Mucosa of rectum (tissue), 2 donors: Measurements from ENCODE around the gene OVOL1.

Experiments
- H3K27ac ChIP-seq, 2 donors: one replicate each; pipeline ENCODE4 v1.7.0; 2013; ENCODE audit warnings: inconsistent platforms in 2 of 2, low read depth in 2 of 2, low read length in 2 of 2
- H3K27me3 ChIP-seq, 2 donors: one replicate each; pipeline ENCODE4 v1.7.0; 2013; ENCODE audit warnings: low read length in 2 of 2; ENCODE audit not compliant: control insufficient read depth in 2 of 2, insufficient read depth in 2 of 2
- H3K36me3 ChIP-seq, 2 donors: one replicate each; pipeline ENCODE4 v1.7.0; 2013; ENCODE audit warnings: low read length in 2 of 2; ENCODE audit not compliant: control insufficient read depth in 2 of 2, insufficient read depth in 2 of 2
- H3K4me1 ChIP-seq, 2 donors: one replicate each; pipeline ENCODE4 v1.7.0; 2013; ENCODE audit warnings: low read length in 2 of 2, mild to moderate bottlenecking in 1 of 2; ENCODE audit not compliant: control insufficient read depth in 2 of 2, insufficient read depth in 2 of 2
- H3K4me3 ChIP-seq, 2 donors: one replicate each; pipeline ENCODE4 v1.7.0; 2013; ENCODE audit warnings: low read length in 2 of 2
- H3K9ac ChIP-seq, 2 donors: one replicate each; pipeline ENCODE4 v1.7.0; 2013; ENCODE audit warnings: low read length in 2 of 2, low read depth in 1 of 2, mild to moderate bottlenecking in 1 of 2
- H3K9me3 ChIP-seq, 2 donors: one replicate each; pipeline ENCODE4 v1.7.0; 2013; ENCODE audit warnings: low read length in 2 of 2; ENCODE audit not compliant: control insufficient read depth in 2 of 2
- donor health status: healthy.
- donor health status: Normal muscosa, but diverticular disease.

OVOL1 gene

GRCh38 chr11:65801153-65801987 lies 14.5 kb downstream of the OVOL1 start:
- Histone ChIP-seq H3K27me3 (peaks cover 0 to 5% of the 10 kb centered on the region in 2 donors), H3K9ac (no peak overlapping the region), H3K4me1 (no peaks in the 10 kb centered on the region), H3K27ac (no peak overlapping the region), H3K9me3 (no peaks in the 10 kb centered on the region), H3K4me3 (no peak overlapping the region), H3K36me3 (peaks cover under 1 to 4% of the 10 kb centered on the region in 2 donors)

GRCh38 chr11:65802841-65803240 lies 16.0 kb downstream of the OVOL1 start:
- H3K27me3 ChIP-seq = peaks cover 0 to 3% of the 10 kb centered on the region in 2 donors
- H3K9me3 ChIP-seq = no peaks in the 10 kb centered on the region
- H3K4me3 ChIP-seq = no peak overlapping the region

GRCh38 chr11:65803797-65804492 lies 17.1 kb downstream of the OVOL1 start:
- peaks cover 9 to 10% of the 10 kb centered on the region in 2 donors for H3K27me3 ChIP-seq
- no peak overlapping the region for H3K9ac ChIP-seq
- no peak overlapping the region for H3K27ac ChIP-seq
- H3K9me3 ChIP-seq = no peaks in the 10 kb centered on the region
- no peaks in the 10 kb centered on the region for H3K36me3 ChIP-seq
- no peaks in the 10 kb centered on the region for H3K4me1 ChIP-seq
- H3K4me3 ChIP-seq = no peak overlapping the region

More at GRCh38 chr11:65802841-65803240, 16.0 kb downstream of the OVOL1 start:
- Histone ChIP-seq H3K36me3 (no peaks in the 10 kb centered on the region), H3K9ac (no peak overlapping the region), H3K4me1 (no peaks in the 10 kb centered on the region), H3K27ac (no peak overlapping the region)

GRCh38 chr11:65806979-65807378 lies 20.1 kb downstream of the OVOL1 start:
- H3K9ac ChIP-seq = no peak overlapping the region
- no peak overlapping the region for H3K4me3 ChIP-seq
- H3K27me3 ChIP-seq = peaks cover 9 to 16% of the 10 kb centered on the region in 2 donors
- no peaks in the 10 kb centered on the region for H3K9me3 ChIP-seq
- H3K27ac ChIP-seq = no peak overlapping the region
- no peaks in the 10 kb centered on the region for H3K4me1 ChIP-seq
- no peaks in the 10 kb centered on the region for H3K36me3 ChIP-seq

- H3K4me3 ChIP-seq = no peak overlapping the region
- no peak overlapping the region for H3K9ac ChIP-seq
- peaks cover 9 to 16% of the 10 kb centered on the region in 2 donors for H3K27me3 ChIP-seq
- no peaks in the 10 kb centered on the region for H3K36me3 ChIP-seq
- H3K4me1 ChIP-seq = no peaks in the 10 kb centered on the region
- H3K9me3 ChIP-seq = no peaks in the 10 kb centered on the region
- no peak overlapping the region for H3K27ac ChIP-seq
These were observed 22.0 kb downstream of the OVOL1 start for GRCh38 chr11:65808744-65809341.

GRCh38 chr11:65809496-65809895 lies 22.6 kb downstream of the OVOL1 start:
- H3K36me3 ChIP-seq = no peaks in the 10 kb centered on the region
- H3K27ac ChIP-seq = no peak overlapping the region
- no peaks in the 10 kb centered on the region for H3K4me1 ChIP-seq
- H3K9ac ChIP-seq = no peak overlapping the region
- no peaks in the 10 kb centered on the region for H3K9me3 ChIP-seq
- no peak overlapping the region for H3K4me3 ChIP-seq
- peaks cover 9 to 13% of the 10 kb centered on the region in 2 donors for H3K27me3 ChIP-seq

GRCh38 chr11:65810046-65810868 lies 23.4 kb downstream of the OVOL1 start:
- H3K9me3 ChIP-seq = no peaks in the 10 kb centered on the region
- H3K36me3 ChIP-seq = no peaks in the 10 kb centered on the region
- H3K4me1 ChIP-seq = no peaks in the 10 kb centered on the region
- H3K27me3 ChIP-seq = peaks cover 9 to 13% of the 10 kb centered on the region in 2 donors
- H3K9ac ChIP-seq = no peak overlapping the region
- H3K4me3 ChIP-seq = no peak overlapping the region
- no peak overlapping the region for H3K27ac ChIP-seq

GRCh38 chr11:65811764-65812475 lies 25.1 kb downstream of the OVOL1 start:
- H3K27ac ChIP-seq = no peak overlapping the region
- no peaks in the 10 kb centered on the region for H3K9me3 ChIP-seq
- H3K27me3 ChIP-seq = peaks cover 9 to 13% of the 10 kb centered on the region in 2 donors
- H3K4me1 ChIP-seq = peaks cover 1 to 2% of the 10 kb centered on the region in 2 donors
- no peak overlapping the region for H3K9ac ChIP-seq
- no peak overlapping the region for H3K4me3 ChIP-seq
- H3K36me3 ChIP-seq = no peaks in the 10 kb centered on the region
